H1 (cell line): ENCODE data around the gene PANX2. TPM values are rescaled to one million over a fixed set of nuclear protein-coding genes. Genes with fewer than 3 reads are reported as not detected.

ENCODE experiments used
- CHD1 ChIP-seq: IDR thresholded peaks from 2 replicates; pipeline ENCODE4 v1.6.1; 2012; ENCODE audit warnings: low read depth, low read length, improper control_type of control experiment
- EZH2 ChIP-seq: fragments of 200-600 bp; sonication (generic); IDR thresholded peaks from 2 replicates; pipeline ENCODE4 v1.7.1; 2012; ENCODE audit warnings: low read depth, mild to moderate bottlenecking, moderate library complexity, low read length, inconsistent platforms; ENCODE audit not compliant: severe bottlenecking
- GABPA ChIP-seq: IDR thresholded peaks from 2 replicates; pipeline ENCODE4 v1.6.1; 2011; ENCODE audit warnings: mild to moderate bottlenecking, low read length, moderate library complexity, borderline replicate concordance; ENCODE audit not compliant: insufficient read depth
- HDAC6 ChIP-seq: IDR thresholded peaks from one replicate; pipeline ENCODE4 v1.7.1; 2012; ENCODE audit warnings: low read depth, mild to moderate bottlenecking, inconsistent platforms, low read length, moderate library complexity
- JUND ChIP-seq: IDR thresholded peaks from 2 replicates; pipeline ENCODE4 v1.6.1; 2011; ENCODE audit warnings: mild to moderate bottlenecking, improper control_type of control experiment, low read length
- NRF1 ChIP-seq: IDR thresholded peaks from 2 replicates; pipeline ENCODE4 v1.6.1; 2011; ENCODE audit warnings: mild to moderate bottlenecking, low read depth, low read length, improper control_type of control experiment
- PHF8 ChIP-seq: fragments of 200-600 bp; sonication (generic); conservative IDR thresholded peaks from 2 replicates; pipeline ENCODE4 v1.7.1; 2012; ENCODE audit warnings: low read depth, mild to moderate bottlenecking, inconsistent platforms, low read length, moderate library complexity
- SAP30 ChIP-seq: fragments of 300-600 bp; sonication (generic); IDR thresholded peaks from 2 replicates; pipeline ENCODE4 v1.7.1; 2012; ENCODE audit warnings: low read length, moderate library complexity, mild to moderate bottlenecking, inconsistent platforms; ENCODE audit not compliant: insufficient read depth, insufficient replicate concordance
- TBP ChIP-seq: IDR thresholded peaks from 2 replicates; pipeline ENCODE4 v1.6.1; 2011; ENCODE audit warnings: low read depth, low read length, improper control_type of control experiment
- ZNF274 ChIP-seq: IDR thresholded peaks from 2 replicates; pipeline ENCODE4 v1.7.0; 2012; ENCODE audit warnings: low read length, borderline replicate concordance; ENCODE audit errors: extremely low read depth
- polyA plus RNA-seq, 7 experiments: library from polyadenylated mRNA; depleted of rRNA in 3 of 7; stranded (reverse) in 5 of 7; unstranded in 2 of 7; fragments of >200 nt in 5 of 7; fragments of 200-250 nt in 2 of 7; gene quantifications; 1 replicate in 5 of 7; 2 replicates in 1 of 7; 4 replicates in 1 of 7; pipeline versions ENCODE4 v1.2.1 to v1.2.3, GENCODE V29; 2011 to 2013; ENCODE audit warnings: missing spikeins in 2 of 7, mixed read lengths in 2 of 7
- total RNA-seq: library from RNA; stranded (reverse); fragmentation: NEBNext Ultra II Directional; extraction: Animal tissue kit (Norgen Biotek cat#: 25700); gene quantifications from 2 replicates; pipeline ENCODE4 v1.2.1, GENCODE V29; 2021
- TF ChIP-seq, protein P1 (sequence below): fragments of 300-600 bp; sonication (generic); IDR thresholded peaks from 2 replicates; pipeline ENCODE4 v1.7.1; 2012; ENCODE audit warnings: low read length, moderate library complexity, mild to moderate bottlenecking, inconsistent platforms; ENCODE audit not compliant: insufficient replicate concordance

PANX2 gene
- total and polyA plus RNA-seq, 2 of the 8 experiments (the other 6 are each of a cell fraction or from before 2014, with no cell fraction given), result 3.5 to 5.0 TPM

DNA sequence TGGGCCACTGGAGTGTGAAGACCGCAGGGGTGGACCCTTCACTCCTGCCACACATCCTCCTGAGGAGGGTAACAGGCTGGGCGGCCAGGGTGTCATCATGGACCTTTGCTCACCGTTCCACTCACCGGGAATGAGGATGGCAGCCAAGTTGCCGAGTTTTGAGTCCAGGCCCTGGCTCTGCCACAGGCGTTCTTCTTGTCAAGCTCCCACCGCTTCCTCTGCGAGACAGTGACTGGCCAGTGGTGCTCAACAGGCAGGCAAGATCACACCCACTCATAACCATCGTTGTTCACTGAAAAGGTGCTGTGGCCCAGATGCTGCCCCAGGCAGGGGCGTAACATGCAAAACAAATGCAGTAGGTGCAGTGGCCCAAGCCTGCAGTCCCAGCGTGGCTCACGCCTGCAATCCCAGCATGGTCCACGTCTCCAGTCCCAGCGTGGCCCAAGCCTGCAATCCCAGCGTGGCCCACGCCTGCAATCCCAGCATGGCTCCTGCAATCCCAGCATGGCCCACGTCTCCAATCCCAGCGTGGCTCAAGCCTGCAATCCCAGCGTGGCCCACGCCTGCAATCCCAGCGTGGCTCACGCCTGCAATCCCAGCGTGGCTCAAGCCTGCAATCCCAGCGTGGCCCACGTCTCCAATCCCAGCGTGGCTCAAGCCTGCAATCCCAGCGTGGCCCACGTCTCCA lies 5.0 kb upstream of the PANX2 start (continued):
- TF ChIP-seq, protein P1, sequence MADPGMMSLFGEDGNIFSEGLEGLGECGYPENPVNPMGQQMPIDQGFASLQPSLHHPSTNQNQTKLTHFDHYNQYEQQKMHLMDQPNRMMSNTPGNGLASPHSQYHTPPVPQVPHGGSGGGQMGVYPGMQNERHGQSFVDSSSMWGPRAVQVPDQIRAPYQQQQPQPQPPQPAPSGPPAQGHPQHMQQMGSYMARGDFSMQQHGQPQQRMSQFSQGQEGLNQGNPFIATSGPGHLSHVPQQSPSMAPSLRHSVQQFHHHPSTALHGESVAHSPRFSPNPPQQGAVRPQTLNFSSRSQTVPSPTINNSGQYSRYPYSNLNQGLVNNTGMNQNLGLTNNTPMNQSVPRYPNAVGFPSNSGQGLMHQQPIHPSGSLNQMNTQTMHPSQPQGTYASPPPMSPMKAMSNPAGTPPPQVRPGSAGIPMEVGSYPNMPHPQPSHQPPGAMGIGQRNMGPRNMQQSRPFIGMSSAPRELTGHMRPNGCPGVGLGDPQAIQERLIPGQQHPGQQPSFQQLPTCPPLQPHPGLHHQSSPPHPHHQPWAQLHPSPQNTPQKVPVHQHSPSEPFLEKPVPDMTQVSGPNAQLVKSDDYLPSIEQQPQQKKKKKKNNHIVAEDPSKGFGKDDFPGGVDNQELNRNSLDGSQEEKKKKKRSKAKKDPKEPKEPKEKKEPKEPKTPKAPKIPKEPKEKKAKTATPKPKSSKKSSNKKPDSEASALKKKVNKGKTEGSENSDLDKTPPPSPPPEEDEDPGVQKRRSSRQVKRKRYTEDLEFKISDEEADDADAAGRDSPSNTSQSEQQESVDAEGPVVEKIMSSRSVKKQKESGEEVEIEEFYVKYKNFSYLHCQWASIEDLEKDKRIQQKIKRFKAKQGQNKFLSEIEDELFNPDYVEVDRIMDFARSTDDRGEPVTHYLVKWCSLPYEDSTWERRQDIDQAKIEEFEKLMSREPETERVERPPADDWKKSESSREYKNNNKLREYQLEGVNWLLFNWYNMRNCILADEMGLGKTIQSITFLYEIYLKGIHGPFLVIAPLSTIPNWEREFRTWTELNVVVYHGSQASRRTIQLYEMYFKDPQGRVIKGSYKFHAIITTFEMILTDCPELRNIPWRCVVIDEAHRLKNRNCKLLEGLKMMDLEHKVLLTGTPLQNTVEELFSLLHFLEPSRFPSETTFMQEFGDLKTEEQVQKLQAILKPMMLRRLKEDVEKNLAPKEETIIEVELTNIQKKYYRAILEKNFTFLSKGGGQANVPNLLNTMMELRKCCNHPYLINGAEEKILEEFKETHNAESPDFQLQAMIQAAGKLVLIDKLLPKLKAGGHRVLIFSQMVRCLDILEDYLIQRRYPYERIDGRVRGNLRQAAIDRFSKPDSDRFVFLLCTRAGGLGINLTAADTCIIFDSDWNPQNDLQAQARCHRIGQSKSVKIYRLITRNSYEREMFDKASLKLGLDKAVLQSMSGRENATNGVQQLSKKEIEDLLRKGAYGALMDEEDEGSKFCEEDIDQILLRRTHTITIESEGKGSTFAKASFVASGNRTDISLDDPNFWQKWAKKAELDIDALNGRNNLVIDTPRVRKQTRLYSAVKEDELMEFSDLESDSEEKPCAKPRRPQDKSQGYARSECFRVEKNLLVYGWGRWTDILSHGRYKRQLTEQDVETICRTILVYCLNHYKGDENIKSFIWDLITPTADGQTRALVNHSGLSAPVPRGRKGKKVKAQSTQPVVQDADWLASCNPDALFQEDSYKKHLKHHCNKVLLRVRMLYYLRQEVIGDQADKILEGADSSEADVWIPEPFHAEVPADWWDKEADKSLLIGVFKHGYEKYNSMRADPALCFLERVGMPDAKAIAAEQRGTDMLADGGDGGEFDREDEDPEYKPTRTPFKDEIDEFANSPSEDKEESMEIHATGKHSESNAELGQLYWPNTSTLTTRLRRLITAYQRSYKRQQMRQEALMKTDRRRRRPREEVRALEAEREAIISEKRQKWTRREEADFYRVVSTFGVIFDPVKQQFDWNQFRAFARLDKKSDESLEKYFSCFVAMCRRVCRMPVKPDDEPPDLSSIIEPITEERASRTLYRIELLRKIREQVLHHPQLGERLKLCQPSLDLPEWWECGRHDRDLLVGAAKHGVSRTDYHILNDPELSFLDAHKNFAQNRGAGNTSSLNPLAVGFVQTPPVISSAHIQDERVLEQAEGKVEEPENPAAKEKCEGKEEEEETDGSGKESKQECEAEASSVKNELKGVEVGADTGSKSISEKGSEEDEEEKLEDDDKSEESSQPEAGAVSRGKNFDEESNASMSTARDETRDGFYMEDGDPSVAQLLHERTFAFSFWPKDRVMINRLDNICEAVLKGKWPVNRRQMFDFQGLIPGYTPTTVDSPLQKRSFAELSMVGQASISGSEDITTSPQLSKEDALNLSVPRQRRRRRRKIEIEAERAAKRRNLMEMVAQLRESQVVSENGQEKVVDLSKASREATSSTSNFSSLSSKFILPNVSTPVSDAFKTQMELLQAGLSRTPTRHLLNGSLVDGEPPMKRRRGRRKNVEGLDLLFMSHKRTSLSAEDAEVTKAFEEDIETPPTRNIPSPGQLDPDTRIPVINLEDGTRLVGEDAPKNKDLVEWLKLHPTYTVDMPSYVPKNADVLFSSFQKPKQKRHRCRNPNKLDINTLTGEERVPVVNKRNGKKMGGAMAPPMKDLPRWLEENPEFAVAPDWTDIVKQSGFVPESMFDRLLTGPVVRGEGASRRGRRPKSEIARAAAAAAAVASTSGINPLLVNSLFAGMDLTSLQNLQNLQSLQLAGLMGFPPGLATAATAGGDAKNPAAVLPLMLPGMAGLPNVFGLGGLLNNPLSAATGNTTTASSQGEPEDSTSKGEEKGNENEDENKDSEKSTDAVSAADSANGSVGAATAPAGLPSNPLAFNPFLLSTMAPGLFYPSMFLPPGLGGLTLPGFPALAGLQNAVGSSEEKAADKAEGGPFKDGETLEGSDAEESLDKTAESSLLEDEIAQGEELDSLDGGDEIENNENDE, result no peak
- TF ChIP-seq CHD1 (no peak), JUND (no peak), HDAC6 (no peak), EZH2 (no peak), PHF8 (no peak), SAP30 (no peak), GABPA (no peak), ZNF274 (no peak), TBP (no peak), NRF1 (no peak)
